GM18861 (cell line): ENCODE results near the gene RFC1.
"Not testable (repeated sequence)": the region's sequence is repeated elsewhere in the genome, so short reads cannot be mapped to it uniquely, and the experiment has no call there.

ENCODE experiments used
- ATAC-seq: cut with Tn5 transposase; IDR thresholded peaks from one replicate; pipeline ENCODE4 v1.9.1; 2021; ENCODE audit not compliant: unreplicated experiment

Gene RFC1, protein sequence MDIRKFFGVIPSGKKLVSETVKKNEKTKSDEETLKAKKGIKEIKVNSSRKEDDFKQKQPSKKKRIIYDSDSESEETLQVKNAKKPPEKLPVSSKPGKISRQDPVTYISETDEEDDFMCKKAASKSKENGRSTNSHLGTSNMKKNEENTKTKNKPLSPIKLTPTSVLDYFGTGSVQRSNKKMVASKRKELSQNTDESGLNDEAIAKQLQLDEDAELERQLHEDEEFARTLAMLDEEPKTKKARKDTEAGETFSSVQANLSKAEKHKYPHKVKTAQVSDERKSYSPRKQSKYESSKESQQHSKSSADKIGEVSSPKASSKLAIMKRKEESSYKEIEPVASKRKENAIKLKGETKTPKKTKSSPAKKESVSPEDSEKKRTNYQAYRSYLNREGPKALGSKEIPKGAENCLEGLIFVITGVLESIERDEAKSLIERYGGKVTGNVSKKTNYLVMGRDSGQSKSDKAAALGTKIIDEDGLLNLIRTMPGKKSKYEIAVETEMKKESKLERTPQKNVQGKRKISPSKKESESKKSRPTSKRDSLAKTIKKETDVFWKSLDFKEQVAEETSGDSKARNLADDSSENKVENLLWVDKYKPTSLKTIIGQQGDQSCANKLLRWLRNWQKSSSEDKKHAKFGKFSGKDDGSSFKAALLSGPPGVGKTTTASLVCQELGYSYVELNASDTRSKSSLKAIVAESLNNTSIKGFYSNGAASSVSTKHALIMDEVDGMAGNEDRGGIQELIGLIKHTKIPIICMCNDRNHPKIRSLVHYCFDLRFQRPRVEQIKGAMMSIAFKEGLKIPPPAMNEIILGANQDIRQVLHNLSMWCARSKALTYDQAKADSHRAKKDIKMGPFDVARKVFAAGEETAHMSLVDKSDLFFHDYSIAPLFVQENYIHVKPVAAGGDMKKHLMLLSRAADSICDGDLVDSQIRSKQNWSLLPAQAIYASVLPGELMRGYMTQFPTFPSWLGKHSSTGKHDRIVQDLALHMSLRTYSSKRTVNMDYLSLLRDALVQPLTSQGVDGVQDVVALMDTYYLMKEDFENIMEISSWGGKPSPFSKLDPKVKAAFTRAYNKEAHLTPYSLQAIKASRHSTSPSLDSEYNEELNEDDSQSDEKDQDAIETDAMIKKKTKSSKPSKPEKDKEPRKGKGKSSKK

GRCh38 chr4:39365830-39366771 is at the start of gene RFC1:
RFC1 (minus strand) TSS chr4:39366362; CDS start chr4:39366241, 121 bp downstream.
- ATAC-seq, result peak; percentile 58

- no peak for ATAC-seq
These were observed 49.6 kb upstream of the RFC1 start for GRCh38 chr4:39415678-39416283.

DNA sequence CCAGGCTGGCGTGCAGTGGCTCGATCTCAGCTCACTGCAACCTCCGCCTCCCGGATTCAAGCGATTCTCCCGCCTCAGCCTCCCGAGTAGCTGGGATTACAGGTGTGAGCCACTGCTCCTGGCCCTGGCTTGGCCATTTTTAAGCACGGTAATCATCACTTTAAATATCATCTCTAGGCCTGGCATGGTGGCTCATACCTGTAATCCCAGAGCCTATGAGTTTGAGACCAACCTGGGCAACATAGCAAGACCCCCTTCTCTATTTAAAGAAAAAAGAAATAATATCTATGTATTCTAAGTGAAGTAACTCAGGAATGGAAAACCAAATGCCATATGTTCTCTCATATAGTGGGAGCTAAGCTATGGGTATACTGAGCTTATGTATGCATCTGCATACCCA is 45.4 kb upstream of the RFC1 start:
- not testable (repeated sequence) for ATAC-seq

- ATAC-seq, result no peak
These were observed 44.3 kb upstream of the RFC1 start for GRCh38 chr4:39410415-39410814.

- no peak for ATAC-seq
These were observed 41.4 kb upstream of the RFC1 start for GRCh38 chr4:39407584-39407885.

GRCh38 chr4:39406763-39407583 is 40.8 kb upstream of the RFC1 start, which contains the start of gene KLB:
KLB (plus strand) TSS chr4:39406930; CDS start chr4:39406950, 20 bp downstream.
- ATAC-seq, result no peak

GRCh38 chr4:39401640-39402039 is 35.5 kb upstream of the RFC1 start:
- ATAC-seq, result not testable (repeated sequence)

GRCh38 chr4:39394706-39395105 is 28.5 kb upstream of the RFC1 start:
- ATAC-seq, result no peak

DNA sequence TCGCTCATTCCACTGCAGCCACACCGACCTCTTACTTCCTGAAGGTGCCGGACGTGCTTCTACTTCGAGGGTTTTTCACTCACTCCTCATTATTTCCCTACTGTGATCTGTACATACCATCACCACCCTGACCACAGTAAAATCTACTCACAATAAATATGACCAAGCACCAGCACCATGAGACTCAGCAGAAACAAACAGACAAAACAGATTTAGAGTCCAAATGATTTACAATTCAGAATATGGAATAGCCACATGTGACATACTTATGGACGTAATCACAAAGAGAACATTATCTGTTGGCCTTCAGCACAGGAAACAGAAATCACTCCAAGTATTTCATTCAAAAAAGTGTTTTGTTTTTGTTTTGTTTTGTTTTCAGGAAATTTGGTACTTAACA is 24.4 kb upstream of the RFC1 start:
- ATAC-seq, result no peak

GRCh38 chr4:39384563-39384962 is 18.4 kb upstream of the RFC1 start:
- no peak for ATAC-seq

DNA sequence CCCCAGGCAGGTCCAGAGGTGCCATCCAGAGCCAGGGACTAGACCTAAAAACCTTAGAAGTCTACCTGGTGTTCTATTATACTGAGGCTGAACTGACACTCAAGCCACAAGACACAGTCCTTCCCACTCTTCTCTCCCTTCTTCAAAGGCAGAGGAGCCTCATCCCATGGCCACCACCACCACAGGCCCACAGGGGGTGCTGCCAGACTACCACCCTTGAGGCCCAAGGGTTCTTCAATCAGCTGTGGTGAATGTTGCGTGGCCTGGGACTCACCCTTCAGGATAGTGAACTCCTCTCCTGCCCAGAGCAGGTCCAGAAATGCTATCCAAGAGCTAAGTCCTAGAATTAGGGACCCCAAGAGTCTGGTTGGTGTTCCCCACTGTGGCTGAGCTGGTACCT is 17.5 kb upstream of the RFC1 start:
- no peak for ATAC-seq

DNA sequence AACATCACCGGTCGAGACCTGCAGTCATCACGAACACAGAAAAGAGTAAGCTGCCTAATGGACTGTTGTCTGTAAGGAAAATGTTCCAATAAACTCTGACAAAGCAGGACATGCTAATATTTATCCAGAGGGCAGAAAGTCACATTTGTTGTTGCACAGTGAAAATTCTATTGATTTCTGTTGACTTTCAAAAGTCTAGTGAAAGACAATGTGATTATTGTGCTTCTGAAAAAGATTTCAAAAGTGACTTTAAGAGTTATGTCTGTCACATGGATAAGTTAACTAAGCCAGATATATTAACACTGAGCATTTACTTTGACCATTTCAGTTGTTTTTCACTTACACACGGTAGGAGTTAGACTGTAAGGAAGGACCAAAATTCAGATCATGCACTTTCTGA is 9.3 kb upstream of the RFC1 start:
- ATAC-seq, result no peak

GRCh38 chr4:39371209-39371608 is 5.0 kb upstream of the RFC1 start:
- ATAC-seq, result not testable (repeated sequence)

DNA sequence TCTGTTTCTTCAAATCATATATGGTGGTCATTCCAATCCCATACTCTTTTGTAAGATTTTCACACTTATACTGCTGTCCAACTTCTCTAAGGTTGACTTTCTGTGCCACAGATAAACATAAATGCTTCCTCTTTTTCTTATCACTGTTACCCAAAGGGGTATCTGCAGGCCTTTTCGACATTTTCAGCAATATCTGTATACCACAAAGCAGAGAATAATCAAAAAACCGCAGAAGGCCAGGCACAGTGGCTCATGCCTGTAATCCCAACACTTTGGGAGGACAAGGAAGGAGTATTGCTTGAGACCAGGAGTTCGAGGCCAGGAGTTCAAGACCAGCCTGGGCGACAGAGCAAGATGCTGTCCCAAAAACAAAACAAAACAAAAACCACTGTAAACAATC is 3.1 kb upstream of the RFC1 start:
- no peak for ATAC-seq

GRCh38 chr4:39367166-39367565 is 1.0 kb upstream of the RFC1 start:
- ATAC-seq, result no peak

- no peak for ATAC-seq
These were observed 802 bp downstream of the RFC1 start for GRCh38 chr4:39365360-39365759.

DNA sequence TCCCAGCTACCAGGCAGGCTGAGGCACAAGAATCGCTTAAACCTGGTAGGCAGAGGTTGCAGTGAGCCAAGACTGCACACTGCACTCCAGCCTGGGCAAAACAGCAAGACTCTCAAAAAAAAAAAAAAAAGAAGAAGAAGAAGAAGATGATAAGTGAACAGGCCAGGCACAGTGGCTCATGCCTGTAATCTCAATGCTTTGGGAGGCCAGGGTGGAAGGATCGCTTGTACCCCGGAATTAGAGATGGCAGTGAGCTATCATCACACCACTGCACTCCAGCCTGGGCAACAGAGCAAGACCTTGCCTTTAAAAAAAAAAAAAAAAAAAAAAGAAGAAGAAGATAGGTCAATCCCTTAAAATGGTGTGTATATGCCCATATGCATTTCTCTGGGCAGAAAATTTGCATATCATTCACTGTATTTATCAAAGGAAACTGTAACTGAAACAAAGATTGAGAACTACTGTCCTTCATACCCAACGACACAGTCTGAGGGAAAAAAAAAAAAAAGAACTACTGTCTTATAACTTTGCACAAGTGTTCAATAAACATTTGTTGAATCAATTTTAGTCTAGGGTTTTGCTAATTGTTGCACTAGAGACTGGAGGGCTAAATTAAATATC is 2.3 kb downstream of the RFC1 start:
- ATAC-seq, result peak; percentile 34

GRCh38 chr4:39362827-39363226 is 3.3 kb downstream of the RFC1 start:
- no peak for ATAC-seq

- ATAC-seq, result peak; percentile 62
These were observed 5.6 kb downstream of the RFC1 start for GRCh38 chr4:39360611-39361010.
